Retinal pigment epithelial cell (primary cell): Measurements from ENCODE around the gene ODAM.
"Not testable (repeated sequence)": the region's sequence is repeated elsewhere in the genome, so short reads cannot be mapped to it uniquely, and the experiment has no call there.

Source experiments
- DNase-seq: peaks from one replicate; pipeline ENCODE4 v3.0.0-alpha.2; 2010; ENCODE audit warnings: low read depth
- H3K4me3 ChIP-seq: 2 replicates; pipeline ENCODE4 v1.5.1; 2011; ENCODE audit warnings: mild to moderate bottlenecking, low read length, control low read depth, moderate library complexity
- CTCF ChIP-seq: conservative IDR thresholded peaks from 2 replicates; pipeline ENCODE4 v1.5.1; 2011; ENCODE audit warnings: low read depth, low read length, control low read depth, inconsistent platforms

ODAM gene

GRCh38 chr4:70225824-70226223 is 30.3 kb downstream of the ODAM start, which contains the start of gene FDCSP:
Gene FDCSP, plus strand, starts transcription at chr4:70226124. Its CDS starts 5,071 bp downstream, at chr4:70231195.
- DNase-seq, result no peak
- TF ChIP-seq CTCF, result no peak
- H3K4me3 ChIP-seq, result no peak within 1 kb of the TSS

- no peak overlapping the region for H3K4me3 ChIP-seq
- no peak for DNase-seq
- no peak for TF ChIP-seq CTCF
These were observed 40.6 kb downstream of the ODAM start for GRCh38 chr4:70236125-70236524.

- no peak overlapping the region for H3K4me3 ChIP-seq
- TF ChIP-seq CTCF, result no peak
- DNase-seq, result no peak
These were observed 43.8 kb downstream of the ODAM start for GRCh38 chr4:70239131-70239883.

- no peak for TF ChIP-seq CTCF
- no peak for DNase-seq
These were observed 44.5 kb downstream of the ODAM start for GRCh38 chr4:70239884-70240591.

GRCh38 chr4:70242297-70242696 is 46.8 kb downstream of the ODAM start, which contains the start of gene CSN3:
Gene CSN3, plus strand, starts transcription at chr4:70242597. Its CDS starts 2,223 bp downstream, at chr4:70244820.
- H3K4me3 ChIP-seq, result not testable (repeated sequence)

More at GRCh38 chr4:70239884-70240591, 44.5 kb downstream of the ODAM start:
- H3K4me3 ChIP-seq, result no peak overlapping the region

GRCh38 chr4:70243091-70243490 is 47.6 kb downstream of the ODAM start:
- DNase-seq, result no peak
- TF ChIP-seq CTCF, result no peak
- H3K4me3 ChIP-seq, result no peak overlapping the region

More at GRCh38 chr4:70242297-70242696, 46.8 kb downstream of the ODAM start, which contains the start of gene CSN3:
- DNase-seq, result not testable (repeated sequence)

- no peak for DNase-seq
- no peak overlapping the region for H3K4me3 ChIP-seq
- TF ChIP-seq CTCF, result no peak
These were observed 55.9 kb downstream of the ODAM start for GRCh38 chr4:70251250-70251944.
